Measurements from ENCODE around the gene MDGA2. TPM values are rescaled to one million over a fixed set of nuclear protein-coding genes. Genes with fewer than 3 reads are reported as not detected.

Gene MDGA2
- not detected for polyA plus RNA-seq (2012; ENCODE audit: missing spikeins)

GRCh38 chr14:47675466-47676314, at the start of gene MDGA2:
MDGA2 (minus strand) TSS chr14:47675605.
- DNase-seq (ENCODE audit: insufficient read length) (no peak), FAIRE-seq (no peak)
- no peak for TF ChIP-seq POLR2A (IDR thresholded peaks at IDR 0.05; ENCODE audit: low read depth, low read length)

GRCh38 chr14:47722929-47723693, 47.7 kb upstream of the MDGA2 start:
- TF ChIP-seq POLR2A (IDR thresholded peaks at IDR 0.05; ENCODE audit: low read depth, low read length) (no peak), POLR2AphosphoS5 (IDR thresholded peaks at IDR 0.05; ENCODE audit: low read depth, low read length) (no peak), TAF1 (IDR thresholded peaks at IDR 0.05; ENCODE audit: borderline replicate concordance, low read depth, low read length) (no peak)
- DNase-seq (ENCODE audit: insufficient read length) (no peak), FAIRE-seq (no peak)

GRCh38 chr14:47720281-47720680, 44.9 kb upstream of the MDGA2 start:
- DNase-seq (ENCODE audit: insufficient read length) (no peak), FAIRE-seq (no peak)
- TF ChIP-seq POLR2A (IDR thresholded peaks at IDR 0.05; ENCODE audit: low read depth, low read length) (no peak), TAF1 (IDR thresholded peaks at IDR 0.05; ENCODE audit: borderline replicate concordance, low read depth, low read length) (no peak), POLR2AphosphoS5 (IDR thresholded peaks at IDR 0.05; ENCODE audit: low read depth, low read length) (no peak)

- FAIRE-seq, result no peak
- TF ChIP-seq TAF1 (IDR thresholded peaks at IDR 0.05; ENCODE audit: borderline replicate concordance, low read depth, low read length), result no peak
- TF ChIP-seq POLR2AphosphoS5 (IDR thresholded peaks at IDR 0.05; ENCODE audit: low read depth, low read length), result no peak
- no peak for TF ChIP-seq POLR2A (IDR thresholded peaks at IDR 0.05; ENCODE audit: low read depth, low read length)
- no peak for DNase-seq (ENCODE audit: insufficient read length)
Measured at GRCh38 chr14:47715330-47715729, 39.9 kb upstream of the MDGA2 start.

GRCh38 chr14:47710581-47710980, 35.2 kb upstream of the MDGA2 start:
- DNase-seq (ENCODE audit: insufficient read length), result no peak
- TF ChIP-seq POLR2A (IDR thresholded peaks at IDR 0.05; ENCODE audit: low read depth, low read length) (no peak), TAF1 (IDR thresholded peaks at IDR 0.05; ENCODE audit: borderline replicate concordance, low read depth, low read length) (no peak), POLR2AphosphoS5 (IDR thresholded peaks at IDR 0.05; ENCODE audit: low read depth, low read length) (no peak)
- no peak for FAIRE-seq

- TF ChIP-seq POLR2AphosphoS5 (IDR thresholded peaks at IDR 0.05; ENCODE audit: low read depth, low read length) (no peak), POLR2A (IDR thresholded peaks at IDR 0.05; ENCODE audit: low read depth, low read length) (no peak), TAF1 (IDR thresholded peaks at IDR 0.05; ENCODE audit: borderline replicate concordance, low read depth, low read length) (no peak)
- FAIRE-seq, result no peak
- no peak for DNase-seq (ENCODE audit: insufficient read length)
Measured at GRCh38 chr14:47705683-47706082, 30.3 kb upstream of the MDGA2 start.

GRCh38 chr14:47691829-47692228, 16.4 kb upstream of the MDGA2 start:
- no peak for TF ChIP-seq POLR2AphosphoS5 (IDR thresholded peaks at IDR 0.05; ENCODE audit: low read depth, low read length)
- FAIRE-seq, result no peak
- no peak for DNase-seq (ENCODE audit: insufficient read length)

- DNase-seq (ENCODE audit: insufficient read length) (no peak), FAIRE-seq (no peak)
Measured at GRCh38 chr14:47678993-47679392, 3.6 kb upstream of the MDGA2 start.

GRCh38 chr14:47678157-47678556, 2.8 kb upstream of the MDGA2 start:
- DNase-seq (ENCODE audit: insufficient read length) (no peak), FAIRE-seq (no peak)
- TF ChIP-seq POLR2AphosphoS5 (IDR thresholded peaks at IDR 0.05; ENCODE audit: low read depth, low read length) (no peak), POLR2A (IDR thresholded peaks at IDR 0.05; ENCODE audit: low read depth, low read length) (no peak), TAF1 (IDR thresholded peaks at IDR 0.05; ENCODE audit: borderline replicate concordance, low read depth, low read length) (no peak)

More at GRCh38 chr14:47678993-47679392, 3.6 kb upstream of the MDGA2 start:
- TF ChIP-seq POLR2A (IDR thresholded peaks at IDR 0.05; ENCODE audit: low read depth, low read length), result no peak
- no peak for TF ChIP-seq POLR2AphosphoS5 (IDR thresholded peaks at IDR 0.05; ENCODE audit: low read depth, low read length)
- TF ChIP-seq TAF1 (IDR thresholded peaks at IDR 0.05; ENCODE audit: borderline replicate concordance, low read depth, low read length), result no peak

GRCh38 chr14:47676315-47676617, 861 bp upstream of the MDGA2 start:
- TF ChIP-seq POLR2A (IDR thresholded peaks at IDR 0.05; ENCODE audit: low read depth, low read length) (no peak), POLR2AphosphoS5 (IDR thresholded peaks at IDR 0.05; ENCODE audit: low read depth, low read length) (no peak)
- FAIRE-seq (no peak), DNase-seq (ENCODE audit: insufficient read length) (no peak)

GRCh38 chr14:47674543-47675465, 601 bp downstream of the MDGA2 start:
- FAIRE-seq (no peak), DNase-seq (ENCODE audit: insufficient read length) (no peak)
- TF ChIP-seq POLR2AphosphoS5 (IDR thresholded peaks at IDR 0.05; ENCODE audit: low read depth, low read length), result no peak
- TF ChIP-seq TAF1 (IDR thresholded peaks at IDR 0.05; ENCODE audit: borderline replicate concordance, low read depth, low read length), result no peak
- no peak for TF ChIP-seq POLR2A (IDR thresholded peaks at IDR 0.05; ENCODE audit: low read depth, low read length)
